IgD-negative memory B cell (primary cell): ENCODE results near the gene PRIM1. TPM values are rescaled to one million over a fixed set of nuclear protein-coding genes. Genes with fewer than 3 reads are reported as not detected.

Experiments
- H3K27ac Mint-ChIP-seq, 3 donors: one replicate each; pipeline ENCODE4 v1.8.0; 2020 to 2022; ENCODE audit warnings: mild to moderate bottlenecking in 3 of 3, mixed read lengths in 3 of 3, moderate library complexity in 1 of 3
- H3K27me3 Mint-ChIP-seq: one replicate; pipeline ENCODE4 v1.8.0; 2021; ENCODE audit warnings: mixed read lengths
- H3K36me3 Mint-ChIP-seq: one replicate; pipeline ENCODE4 v1.8.0; 2020; ENCODE audit warnings: mild to moderate bottlenecking, mixed read lengths
- H3K4me1 Mint-ChIP-seq, 3 donors: one replicate each; pipeline ENCODE4 v1.8.0; 2020 to 2022; ENCODE audit warnings: mixed read lengths in 3 of 3, mild to moderate bottlenecking in 1 of 3
- H3K4me3 Mint-ChIP-seq, 4 donors: one replicate each; pipeline ENCODE4 v1.8.0; 2020 to 2022; ENCODE audit warnings: mild to moderate bottlenecking in 4 of 4, mixed read lengths in 4 of 4, moderate library complexity in 3 of 4
- H3K9me3 Mint-ChIP-seq, 3 donors: one replicate each; pipeline ENCODE4 v1.8.0; 2020 to 2021; ENCODE audit warnings: mixed read lengths in 3 of 3, mild to moderate bottlenecking in 1 of 3
- polyA plus RNA-seq: library from polyadenylated mRNA; unstranded; fragments of 300-500 nt; fragmentation: Illumina TruSeq; gene quantifications from one replicate; pipeline ENCODE4 v1.2.3, GENCODE V29; 2021

PRIM1 gene
- polyA plus RNA-seq, 1 donor from 2014 or later, result 38.0 TPM

- H3K27me3 Mint-ChIP-seq, result no peaks in the 10 kb centered on the region
- peak overlapping the region; percentile 93 to 99 (median 98) for H3K4me3 Mint-ChIP-seq
- H3K27ac Mint-ChIP-seq, result peak overlapping the region; percentile 99 to 100 (median 99)
- peaks cover 28 to 33% (median 29%) of the 10 kb centered on the region in 3 donors for H3K4me1 Mint-ChIP-seq
- H3K9me3 Mint-ChIP-seq, result no peaks in the 10 kb centered on the region
- H3K36me3 Mint-ChIP-seq, result peaks cover 3% of the 10 kb centered on the region
These were observed 67.3 kb downstream of the PRIM1 start for GRCh38 chr12:56684745-56685359.

- Mint-ChIP-seq H3K4me3 (peak overlapping the region in 3 of 4 donors; percentile 38 to 97 (median 45)), H3K36me3 (peaks cover 3% of the 10 kb centered on the region), H3K9me3 (no peaks in the 10 kb centered on the region), H3K27me3 (no peaks in the 10 kb centered on the region), H3K27ac (peak overlapping the region; percentile 17 to 99 (median 82)), H3K4me1 (peaks cover 37 to 43% (median 38%) of the 10 kb centered on the region in 3 donors)
These were observed 69.8 kb downstream of the PRIM1 start for GRCh38 chr12:56682323-56682722.

Other genes starting within 250 kb of the PRIM1 start
- 0.28 TPM for gene RBMS2, start 230.5 kb downstream of the PRIM1 start, polyA plus RNA-seq
- 46.9 TPM for gene BAZ2A, start 122.0 kb downstream of the PRIM1 start, polyA plus RNA-seq
- 727 TPM for gene ATP5F1B, start 106.3 kb downstream of the PRIM1 start, polyA plus RNA-seq
- 246 TPM for gene PTGES3, start 64.0 kb downstream of the PRIM1 start, polyA plus RNA-seq
- 1,127 TPM for gene NACA, start 27.0 kb downstream of the PRIM1 start, polyA plus RNA-seq
- 1.7 TPM for gene HSD17B6, start 11.0 kb upstream of the PRIM1 start, polyA plus RNA-seq
- not detected for gene SDR9C7, start 182.1 kb upstream of the PRIM1 start, polyA plus RNA-seq
- 0.09 TPM for gene RDH16, start 205.3 kb upstream of the PRIM1 start, polyA plus RNA-seq